ENCODE results near the gene IGSF1. TPM values are rescaled to one million over a fixed set of nuclear protein-coding genes. Genes with fewer than 3 reads are reported as not detected.
"Not testable (repeated sequence)": the region's sequence is repeated elsewhere in the genome, so short reads cannot be mapped to it uniquely, and the experiment has no call there.

Gene IGSF1
- total and polyA plus RNA-seq, 2 donors (not counting 1 experiment from before 2014, with no cell fraction given): under 0.01 to 0.03 TPM

DNA sequence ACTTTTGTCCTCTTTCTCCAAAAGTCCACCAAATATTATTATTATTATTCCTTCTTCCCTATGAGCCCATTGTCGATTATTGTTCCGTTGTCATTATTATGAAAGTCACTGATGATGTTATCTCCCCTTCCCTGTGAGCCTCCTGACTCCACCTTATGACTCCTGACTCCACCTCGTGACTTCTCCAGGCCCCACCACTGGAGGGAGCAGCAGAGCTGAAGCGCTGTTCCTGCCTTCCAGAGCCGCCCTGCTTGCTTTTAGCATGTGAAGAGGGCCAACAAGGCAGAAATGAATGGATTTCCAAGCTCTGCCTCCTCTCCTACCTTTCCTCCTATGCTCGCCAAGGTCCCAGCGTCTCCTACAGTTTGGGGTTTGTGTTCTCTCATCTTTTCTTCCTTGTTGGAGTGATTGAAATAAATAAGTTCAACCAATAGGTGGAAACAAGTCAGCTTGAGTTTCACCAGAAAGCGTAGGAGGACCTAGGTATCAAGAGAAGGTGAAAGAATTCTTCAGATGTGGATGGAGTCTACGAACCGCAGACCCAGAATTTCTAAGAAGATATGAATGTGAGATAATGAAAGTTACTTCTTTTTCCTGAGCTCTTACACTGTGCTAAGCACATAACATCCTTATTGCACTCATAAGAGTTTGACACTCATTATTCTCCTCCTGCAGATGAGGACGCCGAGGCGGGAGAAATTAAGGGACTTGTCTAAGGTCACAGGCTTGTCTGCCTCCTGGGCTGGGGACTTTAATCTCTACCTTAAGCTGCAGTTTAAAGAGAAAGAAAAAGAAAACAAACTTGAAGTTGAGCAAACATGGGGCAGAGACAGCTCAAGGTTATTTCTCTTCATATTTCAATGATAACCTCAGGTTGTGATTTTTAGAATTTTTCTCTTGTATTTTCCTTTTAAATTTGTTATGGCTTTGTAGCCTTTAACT, 26.1 kb downstream of the IGSF1 start:
- no peaks in the 10 kb centered on the region for H3K36me3 ChIP-seq (ENCODE audit: control insufficient read depth, insufficient read depth, low read length)
- peak in 1 of 2 donors; percentile 0 for DNase-seq (ENCODE audit: low read depth in 2 of 2)
- H3K27me3 ChIP-seq (ENCODE audit: control insufficient read depth, insufficient read depth, low read length): no peaks in the 10 kb centered on the region
- no peak for TF ChIP-seq EZH2 (IDR thresholded peaks at IDR 0.05; ENCODE audit: low read length, missing control alignments)
- TF ChIP-seq, protein P1, sequence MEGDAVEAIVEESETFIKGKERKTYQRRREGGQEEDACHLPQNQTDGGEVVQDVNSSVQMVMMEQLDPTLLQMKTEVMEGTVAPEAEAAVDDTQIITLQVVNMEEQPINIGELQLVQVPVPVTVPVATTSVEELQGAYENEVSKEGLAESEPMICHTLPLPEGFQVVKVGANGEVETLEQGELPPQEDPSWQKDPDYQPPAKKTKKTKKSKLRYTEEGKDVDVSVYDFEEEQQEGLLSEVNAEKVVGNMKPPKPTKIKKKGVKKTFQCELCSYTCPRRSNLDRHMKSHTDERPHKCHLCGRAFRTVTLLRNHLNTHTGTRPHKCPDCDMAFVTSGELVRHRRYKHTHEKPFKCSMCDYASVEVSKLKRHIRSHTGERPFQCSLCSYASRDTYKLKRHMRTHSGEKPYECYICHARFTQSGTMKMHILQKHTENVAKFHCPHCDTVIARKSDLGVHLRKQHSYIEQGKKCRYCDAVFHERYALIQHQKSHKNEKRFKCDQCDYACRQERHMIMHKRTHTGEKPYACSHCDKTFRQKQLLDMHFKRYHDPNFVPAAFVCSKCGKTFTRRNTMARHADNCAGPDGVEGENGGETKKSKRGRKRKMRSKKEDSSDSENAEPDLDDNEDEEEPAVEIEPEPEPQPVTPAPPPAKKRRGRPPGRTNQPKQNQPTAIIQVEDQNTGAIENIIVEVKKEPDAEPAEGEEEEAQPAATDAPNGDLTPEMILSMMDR (conservative IDR thresholded peaks at IDR 0.05 in 1 of 2, IDR thresholded peaks at IDR 0.05 in 1 of 2; ENCODE audit: low read depth in 1 of 2, low read length in 2 of 2): peak in 1 of 2 donors; percentile 2
- no peak overlapping the region for H3K27ac ChIP-seq (ENCODE audit: insufficient read depth, low read length)
- no peak overlapping the region for H3K4me3 ChIP-seq (replicated peaks in 1 of 4; ENCODE audit: control extremely low read depth in 1 of 4, insufficient read depth in 1 of 4, low read depth in 3 of 4, low read length in 4 of 4)
- no peak overlapping the region for H3K9ac ChIP-seq (ENCODE audit: insufficient read depth, low read length)
- no peaks in the 10 kb centered on the region for H3K79me2 ChIP-seq (ENCODE audit: control insufficient read depth, insufficient read depth, low read length)
- H3K4me2 ChIP-seq (ENCODE audit: extremely low read depth, insufficient read depth, low read length): no peak overlapping the region
- H2AFZ ChIP-seq (ENCODE audit: low read length): no peak overlapping the region
- no peaks in the 10 kb centered on the region for H3K9me3 ChIP-seq (ENCODE audit: control insufficient read depth, insufficient read depth, low read depth, low read length)
- no peaks in the 10 kb centered on the region for H3K4me1 ChIP-seq (ENCODE audit: control insufficient read depth, extremely low read depth, insufficient read depth, low read length)
- H4K20me1 ChIP-seq (ENCODE audit: control insufficient read depth, extremely low read depth, insufficient read depth, low read length): no peaks in the 10 kb centered on the region

DNA sequence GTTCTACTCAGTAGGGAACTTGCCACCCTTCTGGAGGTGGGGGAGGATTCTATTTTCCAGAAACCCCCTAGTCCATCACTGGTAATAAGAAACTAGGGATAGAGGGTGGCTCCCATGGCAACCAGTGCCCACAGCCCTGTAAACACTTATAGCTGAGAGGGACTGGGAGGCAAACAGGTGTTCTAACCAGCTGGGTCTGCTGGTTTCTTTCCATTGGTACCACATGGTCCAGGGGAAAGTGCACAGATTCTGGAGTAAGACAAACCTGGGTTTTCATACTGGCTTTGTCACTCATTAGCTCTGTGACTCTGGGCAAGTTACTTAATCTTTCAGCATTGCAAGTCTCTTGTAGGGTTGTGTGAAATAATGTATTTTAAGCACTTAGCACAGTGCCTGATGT, 26.9 kb downstream of the IGSF1 start:
- no peaks in the 10 kb centered on the region for H3K36me3 ChIP-seq (ENCODE audit: control insufficient read depth, insufficient read depth, low read length)
- no peak for DNase-seq (ENCODE audit: low read depth in 2 of 2)
- H3K27ac ChIP-seq (ENCODE audit: insufficient read depth, low read length): no peak overlapping the region
- H4K20me1 ChIP-seq (ENCODE audit: control insufficient read depth, extremely low read depth, insufficient read depth, low read length): no peaks in the 10 kb centered on the region
- H3K9me3 ChIP-seq (ENCODE audit: control insufficient read depth, insufficient read depth, low read depth, low read length): no peaks in the 10 kb centered on the region
- no peaks in the 10 kb centered on the region for H3K79me2 ChIP-seq (ENCODE audit: control insufficient read depth, insufficient read depth, low read length)
- no peaks in the 10 kb centered on the region for H3K27me3 ChIP-seq (ENCODE audit: control insufficient read depth, insufficient read depth, low read length)
- H3K9ac ChIP-seq (ENCODE audit: insufficient read depth, low read length): no peak overlapping the region
- no peak overlapping the region for H2AFZ ChIP-seq (ENCODE audit: low read length)
- TF ChIP-seq, protein P1 (conservative IDR thresholded peaks at IDR 0.05 in 1 of 2, IDR thresholded peaks at IDR 0.05 in 1 of 2; ENCODE audit: low read depth in 1 of 2, low read length in 2 of 2): no peak
- TF ChIP-seq EZH2 (IDR thresholded peaks at IDR 0.05; ENCODE audit: low read length, missing control alignments): no peak
- H3K4me3 ChIP-seq (replicated peaks in 1 of 4; ENCODE audit: control extremely low read depth in 1 of 4, insufficient read depth in 1 of 4, low read depth in 3 of 4, low read length in 4 of 4): no peak overlapping the region
- H3K4me1 ChIP-seq (ENCODE audit: control insufficient read depth, extremely low read depth, insufficient read depth, low read length): no peaks in the 10 kb centered on the region
- no peak overlapping the region for H3K4me2 ChIP-seq (ENCODE audit: extremely low read depth, insufficient read depth, low read length)

DNA sequence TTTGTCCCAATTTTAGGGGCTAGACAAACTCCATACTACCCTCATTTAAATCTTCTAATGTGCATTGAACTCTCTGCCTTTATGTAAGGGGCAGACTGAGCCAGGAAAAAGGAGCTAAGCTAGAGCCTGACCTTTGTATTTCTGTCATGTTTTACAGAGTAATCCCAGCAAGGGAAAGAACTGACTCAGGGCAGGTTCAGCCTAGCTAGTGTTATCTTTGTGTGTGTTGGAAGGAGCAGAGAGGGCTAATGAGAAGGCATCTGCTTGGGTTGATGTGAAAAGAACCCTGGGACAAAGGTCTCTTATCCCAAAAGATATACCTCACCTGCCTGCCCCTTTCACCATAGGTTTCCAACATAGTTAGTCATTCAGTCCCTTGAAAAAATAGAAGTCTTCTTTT, 31.7 kb downstream of the IGSF1 start:
- Histone ChIP-seq H3K4me1 (ENCODE audit: control insufficient read depth, extremely low read depth, insufficient read depth, low read length) (no peaks in the 10 kb centered on the region), H3K79me2 (ENCODE audit: control insufficient read depth, insufficient read depth, low read length) (no peaks in the 10 kb centered on the region), H3K4me3 (replicated peaks in 1 of 4; ENCODE audit: control extremely low read depth in 1 of 4, insufficient read depth in 1 of 4, low read depth in 3 of 4, low read length in 4 of 4) (no peak overlapping the region), H3K9ac (ENCODE audit: insufficient read depth, low read length) (no peak overlapping the region), H3K4me2 (ENCODE audit: extremely low read depth, insufficient read depth, low read length) (no peak overlapping the region), H3K27me3 (ENCODE audit: control insufficient read depth, insufficient read depth, low read length) (no peaks in the 10 kb centered on the region), H2AFZ (ENCODE audit: low read length) (no peak overlapping the region), H4K20me1 (ENCODE audit: control insufficient read depth, extremely low read depth, insufficient read depth, low read length) (no peaks in the 10 kb centered on the region), H3K9me3 (ENCODE audit: control insufficient read depth, insufficient read depth, low read depth, low read length) (no peaks in the 10 kb centered on the region), H3K36me3 (ENCODE audit: control insufficient read depth, insufficient read depth, low read length) (no peaks in the 10 kb centered on the region), H3K27ac (ENCODE audit: insufficient read depth, low read length) (no peak overlapping the region)
- TF ChIP-seq, protein P1 (conservative IDR thresholded peaks at IDR 0.05 in 1 of 2, IDR thresholded peaks at IDR 0.05 in 1 of 2; ENCODE audit: low read depth in 1 of 2, low read length in 2 of 2): no peak
- TF ChIP-seq EZH2 (IDR thresholded peaks at IDR 0.05; ENCODE audit: low read length, missing control alignments): no peak
- DNase-seq (ENCODE audit: low read depth in 2 of 2): no peak

DNA sequence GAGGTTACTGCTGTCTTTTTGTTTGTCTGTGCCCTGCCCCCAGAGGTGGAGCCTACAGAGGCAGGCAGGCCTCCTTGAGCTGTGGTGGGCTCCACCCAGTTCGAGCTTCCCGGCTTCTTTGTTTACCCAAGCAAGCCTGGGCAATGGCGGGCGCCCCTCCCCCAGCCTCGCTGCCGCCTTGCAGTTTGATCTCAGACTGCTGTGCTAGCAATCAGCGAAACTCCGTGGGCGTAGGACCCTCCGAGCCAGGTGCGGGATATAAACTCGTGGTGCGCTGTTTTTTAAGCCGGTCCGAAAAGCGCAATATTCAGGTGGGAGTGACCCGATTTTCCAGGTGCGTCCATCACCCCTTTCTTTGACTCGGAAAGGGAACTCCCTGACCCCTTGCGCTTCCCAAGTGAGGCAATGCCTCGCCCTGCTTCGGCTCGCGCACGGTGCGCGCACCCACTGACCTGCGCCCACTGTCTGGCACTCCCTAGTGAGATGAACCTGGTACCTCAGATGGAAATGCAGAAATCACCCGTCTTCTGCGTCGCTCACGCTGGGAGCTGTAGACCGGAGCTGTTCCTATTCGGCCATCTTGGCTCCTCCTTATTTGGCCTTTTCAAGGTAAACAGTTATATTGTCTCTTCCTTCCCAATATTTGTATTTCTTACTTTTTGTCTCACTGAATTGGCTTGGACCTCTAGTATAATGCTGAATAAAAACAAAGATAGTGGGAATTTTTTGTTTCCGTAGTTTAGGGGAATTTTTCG, 37.9 kb downstream of the IGSF1 start:
- not testable (repeated sequence) for H3K27me3 ChIP-seq (ENCODE audit: control insufficient read depth, insufficient read depth, low read length); H3K4me1 ChIP-seq (ENCODE audit: control insufficient read depth, extremely low read depth, insufficient read depth, low read length); H3K27ac ChIP-seq (ENCODE audit: insufficient read depth, low read length); DNase-seq (ENCODE audit: low read depth in 2 of 2); H2AFZ ChIP-seq (ENCODE audit: low read length); H3K4me2 ChIP-seq (ENCODE audit: extremely low read depth, insufficient read depth, low read length); H3K9ac ChIP-seq (ENCODE audit: insufficient read depth, low read length); H3K36me3 ChIP-seq (ENCODE audit: control insufficient read depth, insufficient read depth, low read length); H3K9me3 ChIP-seq (ENCODE audit: control insufficient read depth, insufficient read depth, low read depth, low read length); H4K20me1 ChIP-seq (ENCODE audit: control insufficient read depth, extremely low read depth, insufficient read depth, low read length); H3K4me3 ChIP-seq (replicated peaks in 1 of 4; ENCODE audit: control extremely low read depth in 1 of 4, insufficient read depth in 1 of 4, low read depth in 3 of 4, low read length in 4 of 4); H3K79me2 ChIP-seq (ENCODE audit: control insufficient read depth, insufficient read depth, low read length)

All from fibroblast of lung (primary cell).